Measurements from ENCODE around the gene PITX2.

DNA sequence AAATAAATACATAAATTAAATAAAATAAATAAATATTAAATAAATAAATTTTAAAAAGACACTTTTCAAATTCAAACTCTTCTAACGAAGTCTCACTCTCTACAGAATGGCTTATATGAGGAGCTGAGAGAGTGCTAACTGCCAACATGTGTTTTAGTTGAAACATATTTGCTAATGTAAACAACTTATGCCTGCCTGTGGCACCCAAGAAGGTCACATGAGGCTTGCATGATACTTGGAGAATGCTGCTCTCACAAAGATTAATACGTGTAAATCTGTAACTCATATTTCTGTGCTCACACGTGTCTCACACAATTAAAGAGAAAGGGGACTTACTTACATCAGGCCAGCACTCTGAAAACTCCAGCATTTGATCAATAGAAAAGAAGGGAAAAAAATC is 43.2 kb upstream of the PITX2 start:
- TF ChIP-seq POLR2AphosphoS5 (IDR thresholded peaks at IDR 0.05) (no peak), EP300 (IDR thresholded peaks at IDR 0.05) (no peak), POLR2A (IDR thresholded peaks at IDR 0.05) (no peak)
- TF ChIP-seq, protein P1, sequence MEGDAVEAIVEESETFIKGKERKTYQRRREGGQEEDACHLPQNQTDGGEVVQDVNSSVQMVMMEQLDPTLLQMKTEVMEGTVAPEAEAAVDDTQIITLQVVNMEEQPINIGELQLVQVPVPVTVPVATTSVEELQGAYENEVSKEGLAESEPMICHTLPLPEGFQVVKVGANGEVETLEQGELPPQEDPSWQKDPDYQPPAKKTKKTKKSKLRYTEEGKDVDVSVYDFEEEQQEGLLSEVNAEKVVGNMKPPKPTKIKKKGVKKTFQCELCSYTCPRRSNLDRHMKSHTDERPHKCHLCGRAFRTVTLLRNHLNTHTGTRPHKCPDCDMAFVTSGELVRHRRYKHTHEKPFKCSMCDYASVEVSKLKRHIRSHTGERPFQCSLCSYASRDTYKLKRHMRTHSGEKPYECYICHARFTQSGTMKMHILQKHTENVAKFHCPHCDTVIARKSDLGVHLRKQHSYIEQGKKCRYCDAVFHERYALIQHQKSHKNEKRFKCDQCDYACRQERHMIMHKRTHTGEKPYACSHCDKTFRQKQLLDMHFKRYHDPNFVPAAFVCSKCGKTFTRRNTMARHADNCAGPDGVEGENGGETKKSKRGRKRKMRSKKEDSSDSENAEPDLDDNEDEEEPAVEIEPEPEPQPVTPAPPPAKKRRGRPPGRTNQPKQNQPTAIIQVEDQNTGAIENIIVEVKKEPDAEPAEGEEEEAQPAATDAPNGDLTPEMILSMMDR (IDR thresholded peaks at IDR 0.05) = no peak
